ENCODE measurements around the gene CTDSP2.
"Not testable (repeated sequence)": the region's sequence is repeated elsewhere in the genome, so short reads cannot be mapped to it uniquely, and the experiment has no call there.

The CTDSP2 gene

GRCh38 chr12:57881035-57881434 lies 34.5 kb upstream of the CTDSP2 start:
- DNase-seq = not testable (repeated sequence)

GRCh38 chr12:57877876-57878275 lies 31.3 kb upstream of the CTDSP2 start:
- no peak for DNase-seq

- DNase-seq = no peak
Measured at GRCh38 chr12:57875753-57876547, 29.4 kb upstream of the CTDSP2 start.

- DNase-seq = no peak
Measured at GRCh38 chr12:57874166-57875108, 27.9 kb upstream of the CTDSP2 start.

- peak in 1 of 2 experiments; percentile 83 for DNase-seq
Measured at GRCh38 chr12:57872362-57872761, 25.8 kb upstream of the CTDSP2 start.

GRCh38 chr12:57869927-57870318 lies 23.4 kb upstream of the CTDSP2 start:
- DNase-seq = no peak

- DNase-seq = peak in 1 of 2 experiments; percentile 50
Measured at GRCh38 chr12:57869298-57869926, 22.9 kb upstream of the CTDSP2 start.

GRCh38 chr12:57868851-57869268 lies 22.3 kb upstream of the CTDSP2 start:
- peak; percentile 42 to 87 for DNase-seq

- DNase-seq = no peak
Measured at GRCh38 chr12:57868221-57868620, 21.7 kb upstream of the CTDSP2 start.

GRCh38 chr12:57866308-57867019 lies 19.9 kb upstream of the CTDSP2 start:
- DNase-seq = no peak

GRCh38 chr12:57865084-57865751 lies 18.7 kb upstream of the CTDSP2 start:
- DNase-seq = peak in 1 of 2 experiments; percentile 50

GRCh38 chr12:57864442-57865083 lies 18.0 kb upstream of the CTDSP2 start:
- DNase-seq = peak in 1 of 2 experiments; percentile 75

GRCh38 chr12:57863676-57864075 lies 17.1 kb upstream of the CTDSP2 start:
- peak in 1 of 2 experiments; percentile 14 for DNase-seq

- DNase-seq = no peak
Measured at GRCh38 chr12:57861967-57862366, 15.4 kb upstream of the CTDSP2 start.

- not testable (repeated sequence) for DNase-seq
Measured at GRCh38 chr12:57860883-57861282, 14.4 kb upstream of the CTDSP2 start.

GRCh38 chr12:57859121-57859520 lies 12.6 kb upstream of the CTDSP2 start:
- no peak for DNase-seq

GRCh38 chr12:57858123-57858522 lies 11.6 kb upstream of the CTDSP2 start:
- not testable (repeated sequence) for DNase-seq

GRCh38 chr12:57854965-57855364 lies 8.4 kb upstream of the CTDSP2 start:
- DNase-seq = no peak

- DNase-seq = no peak
Measured at GRCh38 chr12:57853864-57854556, 7.5 kb upstream of the CTDSP2 start.

GRCh38 chr12:57852620-57853500 lies 6.3 kb upstream of the CTDSP2 start:
- DNase-seq = no peak

Data from NCI-H446 (cell line).